Psoas muscle (tissue), 8 donors: Measurements from ENCODE around the gene ATIC. TPM values are rescaled to one million over a fixed set of nuclear protein-coding genes. Genes with fewer than 3 reads are reported as not detected.

Source experiments
- ATAC-seq, 4 donors: fragments of 200-7000 bp; cut with Tn5 transposase; one replicate each; pipeline ENCODE4 v1.9.1; 2020; ENCODE audit warnings: moderate library complexity in 3 of 4, mild to moderate bottlenecking in 2 of 4
- DNase-seq, 2 donors: peaks; one replicate each; pipeline ENCODE4 v3.0.0-alpha.2; 2020
- H3K27ac ChIP-seq: fragments of 200-600 bp; one replicate; pipeline ENCODE4 v1.8.0; 2022
- H3K27me3 ChIP-seq, 3 donors: fragments of 200-600 bp in 1 of 3; one replicate each; pipeline versions ENCODE4 v1.6.1 to v1.8.0; 2013 to 2022; ENCODE audit warnings: low read length in 2 of 3, mild to moderate bottlenecking in 2 of 3, moderate library complexity in 1 of 3; ENCODE audit not compliant: insufficient read depth in 3 of 3
- H3K36me3 ChIP-seq, 2 donors: fragments of 200-600 bp in 1 of 2; one replicate each; pipeline versions ENCODE4 v1.6.1 to v1.8.0; 2013 to 2022; ENCODE audit warnings: low read depth in 1 of 2, mild to moderate bottlenecking in 1 of 2, moderate library complexity in 1 of 2; ENCODE audit not compliant: insufficient read depth in 1 of 2
- H3K4me1 ChIP-seq: fragments of 200-600 bp; one replicate; pipeline ENCODE4 v1.8.0; 2022
- H3K4me3 ChIP-seq: fragments of 200-600 bp; one replicate; pipeline ENCODE4 v1.8.0; 2022; ENCODE audit warnings: mild to moderate bottlenecking
- H3K9me3 ChIP-seq: fragments of 200-600 bp; one replicate; pipeline ENCODE4 v1.8.0; 2022
- whole genome bisulfite sequencing, 3 donors: extraction: QIAGEN DNeasy Blood & Tissue Kit; methylation state at CpG; one replicate each; pipeline versions ENCODE4 v1.1.6 to v1.1.7; 2013; 5-methylcytosine and 5-hydroxymethylcytosine counted together
- intact Hi-C, 2 donors: fragments of 100-400 bp; cut with DNase I; formaldehyde crosslinking; loops; one replicate each; pipeline versions ENCODE4 v1.11.0 to v1.14.2; 2022
- polyA plus RNA-seq, 3 donors: library from polyadenylated mRNA; stranded (reverse); fragments of 200-250 nt; gene quantifications; one replicate each; pipeline ENCODE4 v1.2.3, GENCODE V29; 2013
- total RNA-seq, 4 donors: library from RNA; stranded (reverse); fragmentation: NEBNext Ultra II Directional in 2 of 4; extraction: Animal tissue kit (Norgen Biotek cat#: 25700) in 2 of 4; gene quantifications; one replicate each; pipeline versions ENCODE4 v1.2.1 to v1.2.4, GENCODE V29; 2021 to 2023
- TF ChIP-seq, protein P1 (sequence below): fragments of 200-600 bp; IDR thresholded peaks from one replicate; pipeline ENCODE4 v1.8.0; 2022; ENCODE audit warnings: antibody characterized with exemption
- donor health status: healthy with polysubstance abuse.
- donor health status: DM: no; HTN: no; CAD: no; lungs with moderate emphysema.
- donor health status: Bipolar disorder and iron deficiency.
- donor health status: healthy.
- donor health status: DM: yes; HTN: yes; CAD: no.
- donor health status: DM: no; HTN: no; CAD: no.
- donor health status: DM: no; HTN: no; CAD: no.
- donor health status: DM: yes; HTN: yes; CAD: no.

The ATIC gene
- total and polyA plus RNA-seq, 7 donors, result 50.9 to 147 (median 83.8) TPM

DNA sequence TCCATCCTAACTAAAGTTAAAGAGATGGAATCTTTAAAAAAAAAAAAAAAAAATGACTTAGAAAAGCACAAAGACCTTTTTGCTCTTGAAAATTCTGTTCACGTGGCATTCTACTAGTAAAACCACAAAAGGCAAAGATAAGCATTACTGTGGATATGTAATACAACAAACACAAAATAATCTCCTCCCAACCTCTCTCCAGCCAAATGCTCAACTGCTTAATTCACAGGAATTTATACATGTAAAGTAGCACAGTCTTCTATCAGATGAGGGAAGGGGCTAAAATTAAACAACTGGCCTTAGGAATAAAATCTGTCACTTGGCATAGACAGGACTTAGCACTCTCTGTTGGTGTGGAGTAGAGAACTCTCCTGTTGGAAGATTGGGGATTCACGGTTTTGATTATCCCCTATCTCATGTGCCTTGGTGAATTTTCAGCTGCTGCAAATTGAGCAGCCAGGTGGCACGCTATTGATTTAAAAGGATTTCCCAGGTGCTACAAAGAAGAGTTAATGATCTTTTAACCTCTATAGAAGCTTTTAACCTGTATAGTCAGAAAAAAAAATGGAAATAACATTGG lies 57.4 kb downstream of the ATIC start:
- no peak overlapping the region for H3K4me3 ChIP-seq
- DNase-seq (no peak), ATAC-seq (no peak)
- no peaks in the 10 kb centered on the region for H3K27me3 ChIP-seq
- intact Hi-C loops, result no loop called here
- H3K9me3 ChIP-seq, result no peaks in the 10 kb centered on the region
- 83 to 94% (median 85%) methylated on average over 3 of the region's 3 CpGs for WGBS, 3 donors
- peaks cover 0 to 60% of the 10 kb centered on the region in 2 donors for H3K36me3 ChIP-seq
- TF ChIP-seq, protein P1, sequence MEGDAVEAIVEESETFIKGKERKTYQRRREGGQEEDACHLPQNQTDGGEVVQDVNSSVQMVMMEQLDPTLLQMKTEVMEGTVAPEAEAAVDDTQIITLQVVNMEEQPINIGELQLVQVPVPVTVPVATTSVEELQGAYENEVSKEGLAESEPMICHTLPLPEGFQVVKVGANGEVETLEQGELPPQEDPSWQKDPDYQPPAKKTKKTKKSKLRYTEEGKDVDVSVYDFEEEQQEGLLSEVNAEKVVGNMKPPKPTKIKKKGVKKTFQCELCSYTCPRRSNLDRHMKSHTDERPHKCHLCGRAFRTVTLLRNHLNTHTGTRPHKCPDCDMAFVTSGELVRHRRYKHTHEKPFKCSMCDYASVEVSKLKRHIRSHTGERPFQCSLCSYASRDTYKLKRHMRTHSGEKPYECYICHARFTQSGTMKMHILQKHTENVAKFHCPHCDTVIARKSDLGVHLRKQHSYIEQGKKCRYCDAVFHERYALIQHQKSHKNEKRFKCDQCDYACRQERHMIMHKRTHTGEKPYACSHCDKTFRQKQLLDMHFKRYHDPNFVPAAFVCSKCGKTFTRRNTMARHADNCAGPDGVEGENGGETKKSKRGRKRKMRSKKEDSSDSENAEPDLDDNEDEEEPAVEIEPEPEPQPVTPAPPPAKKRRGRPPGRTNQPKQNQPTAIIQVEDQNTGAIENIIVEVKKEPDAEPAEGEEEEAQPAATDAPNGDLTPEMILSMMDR, result no peak
- no peaks in the 10 kb centered on the region for H3K4me1 ChIP-seq
- H3K27ac ChIP-seq, result no peak overlapping the region

DNA sequence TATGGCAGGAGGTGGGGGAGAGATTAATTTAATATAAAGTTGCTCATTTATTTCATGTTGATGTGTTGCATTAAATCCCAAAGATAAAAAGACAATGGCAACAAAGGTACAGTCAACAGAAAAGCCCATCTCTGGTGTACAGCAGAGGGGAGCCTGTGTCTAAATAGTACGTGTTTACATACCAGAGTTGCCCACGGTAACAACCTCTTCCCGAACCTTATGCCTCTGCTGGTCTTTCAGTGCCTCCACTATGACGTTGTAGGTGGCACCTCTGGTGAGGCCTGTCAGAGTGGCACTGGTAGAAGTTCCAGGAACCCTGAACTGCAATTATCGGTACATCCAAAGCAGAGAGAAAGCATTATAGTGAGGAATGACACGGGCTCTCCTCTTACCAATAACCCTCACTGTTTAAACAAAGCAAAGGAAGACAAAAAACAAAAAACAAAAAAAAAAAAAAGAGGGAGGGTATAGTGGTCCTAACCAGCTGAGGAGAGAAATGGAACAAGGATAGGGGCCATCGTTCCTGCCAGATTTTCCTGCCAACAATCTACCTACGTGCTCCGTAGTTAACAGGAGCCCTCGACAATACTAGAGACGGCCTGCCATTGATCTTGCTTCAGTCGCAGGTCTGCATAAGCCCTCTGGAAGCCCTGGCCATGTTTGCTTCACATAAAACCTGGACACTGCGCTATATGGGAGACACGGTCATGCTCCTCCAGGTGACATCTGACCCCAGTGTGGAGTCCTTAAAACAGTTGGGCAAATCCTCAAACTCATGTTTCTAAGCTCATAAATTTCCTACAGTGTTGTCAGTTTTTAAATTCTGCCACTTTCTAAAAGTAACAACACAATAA lies 58.5 kb downstream of the ATIC start:
- no peak overlapping the region for H3K27ac ChIP-seq
- H3K36me3 ChIP-seq, result peaks cover 0 to 60% of the 10 kb centered on the region in 2 donors
- H3K4me1 ChIP-seq, result no peaks in the 10 kb centered on the region
- TF ChIP-seq, protein P1, result no peak
- H3K4me3 ChIP-seq, result no peak overlapping the region
- no peaks in the 10 kb centered on the region for H3K9me3 ChIP-seq
- intact Hi-C loops, result no loop called here
- no peak for ATAC-seq
- no peak for DNase-seq
- H3K27me3 ChIP-seq, result no peaks in the 10 kb centered on the region
- 78 to 85% (median 83%) methylated on average over 14 of the region's 14 CpGs for WGBS, 3 donors

DNA sequence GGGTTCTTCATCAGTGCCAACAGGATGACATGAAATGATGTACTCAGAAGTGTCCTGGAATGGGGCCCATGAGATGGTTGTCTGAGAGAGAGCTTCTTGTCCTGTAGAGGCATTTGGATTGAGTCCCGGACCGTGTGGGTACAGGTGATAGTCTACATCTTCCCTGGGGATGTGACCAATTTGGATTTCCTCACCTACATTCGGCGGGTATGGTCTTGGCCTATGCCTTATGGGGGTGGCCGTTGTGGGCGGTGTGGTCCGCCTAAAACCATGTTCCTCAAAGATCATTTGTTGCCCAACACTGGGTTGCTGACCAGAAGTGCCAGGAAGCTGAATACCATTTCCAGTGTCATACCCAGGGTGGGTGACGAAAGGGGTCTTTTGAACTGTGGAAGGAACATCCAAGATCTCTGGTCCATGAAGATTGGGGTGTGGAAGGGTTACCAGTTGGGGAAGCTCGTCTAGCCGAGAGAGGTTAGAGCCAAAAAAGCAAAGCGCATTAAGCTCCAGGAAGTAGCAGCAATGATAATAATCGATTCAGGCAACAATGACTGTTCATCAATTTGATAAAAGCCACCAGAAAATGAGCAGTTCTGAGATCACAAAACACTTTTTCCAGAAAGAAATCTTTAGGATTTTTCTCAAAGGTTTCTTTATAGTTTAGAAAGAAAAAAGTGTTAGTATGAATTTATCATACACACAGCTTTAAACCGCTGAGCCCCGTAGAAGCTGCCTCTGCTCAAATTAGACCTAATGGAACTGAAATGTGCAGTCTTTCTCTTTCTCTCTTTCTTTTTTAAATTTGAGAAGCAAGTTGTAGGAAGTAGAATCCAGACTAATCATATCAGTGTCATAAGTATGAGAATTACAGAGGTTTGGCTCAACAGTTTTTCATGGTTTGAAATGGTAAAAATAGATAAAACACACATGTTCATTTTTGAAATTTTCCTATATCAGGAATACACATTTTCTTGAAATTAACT lies 60.3 kb downstream of the ATIC start:
- intact Hi-C loops, result no loop called here
- H3K4me1 ChIP-seq, result no peaks in the 10 kb centered on the region
- no peaks in the 10 kb centered on the region for H3K9me3 ChIP-seq
- H3K27me3 ChIP-seq, result no peaks in the 10 kb centered on the region
- no peak overlapping the region for H3K27ac ChIP-seq
- WGBS, 3 donors, result 89 to 93% (median 90%) methylated on average over 14 of the region's 14 CpGs
- TF ChIP-seq, protein P1, result no peak
- DNase-seq (no peak), ATAC-seq (no peak)
- no peak overlapping the region for H3K4me3 ChIP-seq
- peaks cover 0 to 62% of the 10 kb centered on the region in 2 donors for H3K36me3 ChIP-seq

DNA sequence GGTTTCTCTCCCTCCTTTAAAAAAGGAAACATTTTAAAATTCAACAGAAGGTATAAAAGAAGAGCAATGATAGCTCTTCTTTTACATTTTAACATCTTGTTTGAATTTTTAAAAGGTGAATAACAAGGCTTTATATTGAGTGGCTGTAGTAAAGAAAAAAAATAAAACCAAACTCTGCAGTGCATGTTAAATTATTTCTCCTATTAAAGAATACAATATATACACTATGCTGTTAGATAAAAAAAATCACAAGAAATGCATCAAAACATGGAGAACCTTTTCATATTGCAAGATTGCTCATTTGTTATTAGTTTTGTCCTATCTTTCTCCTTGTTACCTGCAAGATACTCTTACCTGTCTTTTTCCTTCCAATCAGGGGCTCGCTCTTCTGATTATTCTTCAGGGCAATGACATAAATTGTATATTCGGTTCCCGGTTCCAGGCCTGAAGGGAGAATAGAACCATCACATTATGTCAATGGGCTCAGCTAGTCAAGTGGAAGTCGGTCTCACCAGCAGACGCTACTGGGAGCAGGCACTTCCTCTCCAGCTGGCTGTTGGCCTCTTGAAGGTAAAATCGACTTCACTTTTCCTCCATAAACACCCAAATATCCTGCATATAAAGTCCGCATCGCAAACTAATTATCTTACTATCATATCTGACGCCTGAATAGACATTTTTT lies 61.2 kb downstream of the ATIC start:
- TF ChIP-seq, protein P1, result no peak
- Histone ChIP-seq H3K9me3 (no peaks in the 10 kb centered on the region), H3K36me3 (peaks cover 0 to 61% of the 10 kb centered on the region in 2 donors), H3K4me1 (no peaks in the 10 kb centered on the region), H3K4me3 (no peak overlapping the region), H3K27me3 (no peaks in the 10 kb centered on the region), H3K27ac (no peak overlapping the region)
- no peak for ATAC-seq
- DNase-seq, result no peak
- intact Hi-C loops, result no loop called here
- 89 to 93% (median 91%) methylated on average over 9 of the region's 9 CpGs for WGBS, 3 donors
